Skin epidermis (tissue), 12 donors: ENCODE measurements around the gene BICD2.
A peak's percentile ranks its signal among the peaks of the same experiment; 100 is the strongest.

Experiments
- H3K27ac ChIP-seq, 21 experiments: fragments of 200-600 bp; sonication (generic) in 11 of 21; one replicate each; pipeline ENCODE4 v1.5.0; 2020; ENCODE audit warnings: mild to moderate bottlenecking in 3 of 21, inconsistent platforms in 2 of 21, moderate library complexity in 2 of 21
- H3K4me3 ChIP-seq, 7 experiments: fragments of 200-600 bp; sonication (generic) in 2 of 7; one replicate each; pipeline ENCODE4 v1.5.0; 2020; ENCODE audit warnings: inconsistent platforms in 2 of 7, mild to moderate bottlenecking in 2 of 7, moderate library complexity in 1 of 7

BICD2 gene

DNA sequence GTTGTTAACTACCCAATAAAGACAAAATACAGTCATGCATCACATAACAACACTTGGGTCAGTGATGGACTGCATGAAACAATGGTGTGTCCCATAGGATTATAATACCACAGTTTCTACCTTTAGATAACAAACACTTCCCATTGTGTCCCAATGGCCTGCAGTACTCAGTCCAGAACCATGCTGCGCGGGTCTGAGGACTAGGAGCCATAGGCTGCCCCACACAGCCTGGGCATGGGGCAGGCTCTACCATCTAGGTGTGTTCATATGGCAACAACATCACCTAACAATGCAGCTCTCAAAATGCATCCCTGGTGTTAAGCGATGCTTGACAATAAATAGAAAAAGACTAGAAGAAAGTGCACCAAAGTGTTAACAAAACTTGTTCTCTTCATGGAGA is 101.5 kb downstream of the BICD2 start:
- H3K27ac ChIP-seq, result peak overlapping the region in 3 of 21 experiments; percentile 54 to 98 (median 95)
- no peak overlapping the region for H3K4me3 ChIP-seq

DNA sequence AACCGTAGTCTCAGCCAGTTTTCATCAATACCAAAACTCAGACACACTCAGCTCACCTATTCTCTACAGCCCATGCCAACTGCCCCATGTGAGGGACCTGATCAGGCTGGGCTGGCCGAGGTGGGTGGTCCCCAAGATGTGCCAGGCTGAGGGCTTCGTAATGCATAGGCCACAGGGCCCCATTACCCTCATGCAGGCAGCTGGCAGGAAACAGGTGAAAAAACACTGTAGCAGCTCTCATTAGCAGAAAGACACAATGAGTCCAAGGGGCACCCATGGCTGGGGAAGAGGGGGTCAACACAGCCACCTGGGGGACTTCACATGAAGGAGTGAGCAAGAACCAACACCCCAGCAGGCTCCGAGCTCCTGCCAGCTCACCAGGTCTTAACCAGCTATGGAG is 102.9 kb downstream of the BICD2 start:
- Histone ChIP-seq H3K27ac (peak overlapping the region in 8 of 21 experiments; percentile 1 to 67 (median 43)), H3K4me3 (no peak overlapping the region)
